HEK293 (cell line): ENCODE results near the gene C16orf86.

ENCODE experiments used
- GLIS1 ChIP-seq: fragments of 450-650 bp; formaldehyde crosslinking; IDR thresholded peaks from 2 replicates; pipeline ENCODE4 v1.5.1; 2016; ENCODE audit warnings: missing biosample characterization, missing genetic modification characterization
- GLIS2 ChIP-seq: fragments of 450-650 bp; formaldehyde crosslinking; IDR thresholded peaks from 2 replicates; pipeline ENCODE4 v1.5.1; 2016; ENCODE audit warnings: missing biosample characterization, missing genetic modification characterization
- KLF8 ChIP-seq: fragments of 450-650 bp; formaldehyde crosslinking; IDR thresholded peaks from 2 replicates; pipeline ENCODE4 v1.5.1; 2016; ENCODE audit warnings: missing biosample characterization, missing genetic modification characterization
- OVOL3 ChIP-seq: fragments of 450-650 bp; formaldehyde crosslinking; IDR thresholded peaks from 2 replicates; pipeline ENCODE4 v1.5.1; 2016; ENCODE audit warnings: missing biosample characterization, missing genetic modification characterization
- PRDM1 ChIP-seq: fragments of 450-650 bp; formaldehyde crosslinking; IDR thresholded peaks from 2 replicates; pipeline ENCODE4; 2016; ENCODE audit warnings: missing biosample characterization, missing genetic modification characterization
- SP2 ChIP-seq: fragments of 450-650 bp; formaldehyde crosslinking; IDR thresholded peaks from 2 replicates; pipeline ENCODE4 v1.5.1; 2016; ENCODE audit warnings: missing biosample characterization, missing genetic modification characterization
- WT1 ChIP-seq: fragments of 450-650 bp; formaldehyde crosslinking; IDR thresholded peaks from 2 replicates; pipeline ENCODE4 v1.5.1; 2016; ENCODE audit warnings: missing biosample characterization, missing genetic modification characterization
- ZBTB8A ChIP-seq: fragments of 450-650 bp; formaldehyde crosslinking; IDR thresholded peaks from 2 replicates; pipeline ENCODE4 v1.5.1; 2016; ENCODE audit warnings: missing biosample characterization, missing genetic modification characterization
- ZNF184 ChIP-seq: fragments of 450-650 bp; IDR thresholded peaks from 2 replicates; pipeline ENCODE4 v1.5.1; 2018; ENCODE audit warnings: missing biosample characterization, mild to moderate bottlenecking, missing genetic modification characterization
- ZNF221 ChIP-seq: fragments of 450-650 bp; formaldehyde crosslinking; IDR thresholded peaks from 2 replicates; pipeline ENCODE4 v1.5.1; 2017; ENCODE audit warnings: missing biosample characterization, missing genetic modification characterization, borderline replicate concordance
- ZNF248 ChIP-seq: fragments of 450-650 bp; formaldehyde crosslinking; IDR thresholded peaks from 2 replicates; pipeline ENCODE4 v1.5.1; 2017; ENCODE audit warnings: missing biosample characterization, missing genetic modification characterization
- ZNF549 ChIP-seq: fragments of 450-650 bp; IDR thresholded peaks from 2 replicates; pipeline ENCODE4 v1.5.1; 2018; ENCODE audit warnings: missing biosample characterization, missing genetic modification characterization, mild to moderate bottlenecking, inconsistent platforms, moderate library complexity
- ZNF561 ChIP-seq: fragments of 450-650 bp; IDR thresholded peaks from 2 replicates; pipeline ENCODE4 v1.5.1; 2018; ENCODE audit warnings: missing biosample characterization, missing genetic modification characterization, borderline replicate concordance
- ZNF585B ChIP-seq: fragments of 450-650 bp; formaldehyde crosslinking; IDR thresholded peaks from 2 replicates; pipeline ENCODE4 v1.5.1; 2016; ENCODE audit warnings: missing biosample characterization, missing genetic modification characterization
- ZNF600 ChIP-seq: fragments of 450-650 bp; formaldehyde crosslinking; IDR thresholded peaks from 2 replicates; pipeline ENCODE4 v1.5.1; 2016; ENCODE audit warnings: missing biosample characterization, missing genetic modification characterization
- ZNF654 ChIP-seq: fragments of 450-650 bp; formaldehyde crosslinking; IDR thresholded peaks from 2 replicates; pipeline ENCODE4 v1.5.1; 2016; ENCODE audit warnings: low read depth, missing biosample characterization, missing genetic modification characterization
- ZSCAN30 ChIP-seq: fragments of 450-650 bp; IDR thresholded peaks from 2 replicates; pipeline ENCODE4 v1.5.1; 2018; ENCODE audit warnings: missing biosample characterization, mild to moderate bottlenecking, missing genetic modification characterization, moderate library complexity
- ZXDB ChIP-seq: fragments of 450-650 bp; formaldehyde crosslinking; IDR thresholded peaks from 2 replicates; pipeline ENCODE4 v1.5.1; 2016; ENCODE audit warnings: missing biosample characterization, missing genetic modification characterization
- TF ChIP-seq, protein P1 (sequence below): fragments of 450-650 bp; formaldehyde crosslinking; IDR thresholded peaks from 2 replicates; pipeline ENCODE4 v1.5.1; 2016; ENCODE audit warnings: missing biosample characterization, missing genetic modification characterization
- TF ChIP-seq, protein P2 (sequence below): fragments of 450-650 bp; formaldehyde crosslinking; IDR thresholded peaks from 2 replicates; pipeline ENCODE4 v1.5.1; 2016; ENCODE audit warnings: missing biosample characterization, missing genetic modification characterization
- TF ChIP-seq, protein P3 (sequence below): fragments of 450-650 bp; formaldehyde crosslinking; IDR thresholded peaks from 2 replicates; pipeline ENCODE4 v1.5.1; 2016; ENCODE audit warnings: missing biosample characterization, missing genetic modification characterization
- TF ChIP-seq, protein P4 (sequence below): fragments of 450-650 bp; formaldehyde crosslinking; IDR thresholded peaks from 2 replicates; pipeline ENCODE4 v1.5.1; 2017; ENCODE audit warnings: missing biosample characterization, missing genetic modification characterization
- TF ChIP-seq, protein P5 (sequence below): fragments of 450-650 bp; formaldehyde crosslinking; IDR thresholded peaks from 2 replicates; pipeline ENCODE4; 2016; ENCODE audit warnings: missing biosample characterization, missing genetic modification characterization
- TF ChIP-seq, protein P6 (sequence below): fragments of 450-650 bp; formaldehyde crosslinking; IDR thresholded peaks from 2 replicates; pipeline ENCODE4 v1.5.1; 2016; ENCODE audit warnings: missing biosample characterization, missing genetic modification characterization
- TF ChIP-seq, protein P7 (sequence below): fragments of 450-650 bp; formaldehyde crosslinking; IDR thresholded peaks from 2 replicates; pipeline ENCODE4 v1.5.1; 2016; ENCODE audit warnings: missing biosample characterization, missing genetic modification characterization, borderline replicate concordance

Gene C16orf86

DNA sequence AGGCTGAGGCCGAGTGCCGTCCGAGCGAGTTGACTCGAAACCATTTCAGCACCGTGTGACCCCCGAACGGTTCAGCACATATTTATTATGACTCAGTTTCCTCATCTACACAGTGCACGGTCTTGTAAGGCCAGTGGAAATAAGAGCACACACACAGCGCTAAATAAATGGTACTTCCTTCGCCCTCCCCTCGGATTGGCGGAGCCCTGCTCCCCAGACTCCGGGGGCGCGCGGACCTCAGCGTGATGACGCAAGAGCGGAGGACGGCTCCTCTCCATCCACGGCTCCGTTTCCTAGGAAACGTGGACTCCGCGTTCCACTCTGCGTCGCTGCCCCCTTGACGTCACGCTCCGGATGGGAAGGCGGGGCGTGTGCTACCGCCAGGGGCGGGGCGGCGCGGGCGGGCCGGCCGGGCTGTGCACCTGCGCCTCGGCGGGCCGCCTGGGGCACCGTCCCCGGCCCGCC lies 6.0 kb upstream of the C16orf86 start, which contains the start of gene PARD6A (continued):
- TF ChIP-seq, protein P1, sequence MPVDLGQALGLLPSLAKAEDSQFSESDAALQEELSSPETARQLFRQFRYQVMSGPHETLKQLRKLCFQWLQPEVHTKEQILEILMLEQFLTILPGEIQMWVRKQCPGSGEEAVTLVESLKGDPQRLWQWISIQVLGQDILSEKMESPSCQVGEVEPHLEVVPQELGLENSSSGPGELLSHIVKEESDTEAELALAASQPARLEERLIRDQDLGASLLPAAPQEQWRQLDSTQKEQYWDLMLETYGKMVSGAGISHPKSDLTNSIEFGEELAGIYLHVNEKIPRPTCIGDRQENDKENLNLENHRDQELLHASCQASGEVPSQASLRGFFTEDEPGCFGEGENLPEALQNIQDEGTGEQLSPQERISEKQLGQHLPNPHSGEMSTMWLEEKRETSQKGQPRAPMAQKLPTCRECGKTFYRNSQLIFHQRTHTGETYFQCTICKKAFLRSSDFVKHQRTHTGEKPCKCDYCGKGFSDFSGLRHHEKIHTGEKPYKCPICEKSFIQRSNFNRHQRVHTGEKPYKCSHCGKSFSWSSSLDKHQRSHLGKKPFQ (tag by site-specific recombination), result no peak
- TF ChIP-seq, protein P2, sequence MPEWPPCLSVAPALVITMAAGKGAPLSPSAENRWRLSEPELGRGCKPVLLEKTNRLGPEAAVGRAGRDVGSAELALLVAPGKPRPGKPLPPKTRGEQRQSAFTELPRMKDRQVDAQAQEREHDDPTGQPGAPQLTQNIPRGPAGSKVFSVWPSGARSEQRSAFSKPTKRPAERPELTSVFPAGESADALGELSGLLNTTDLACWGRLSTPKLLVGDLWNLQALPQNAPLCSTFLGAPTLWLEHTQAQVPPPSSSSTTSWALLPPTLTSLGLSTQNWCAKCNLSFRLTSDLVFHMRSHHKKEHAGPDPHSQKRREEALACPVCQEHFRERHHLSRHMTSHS (tag by site-specific recombination), result no peak
- TF ChIP-seq, protein P3, sequence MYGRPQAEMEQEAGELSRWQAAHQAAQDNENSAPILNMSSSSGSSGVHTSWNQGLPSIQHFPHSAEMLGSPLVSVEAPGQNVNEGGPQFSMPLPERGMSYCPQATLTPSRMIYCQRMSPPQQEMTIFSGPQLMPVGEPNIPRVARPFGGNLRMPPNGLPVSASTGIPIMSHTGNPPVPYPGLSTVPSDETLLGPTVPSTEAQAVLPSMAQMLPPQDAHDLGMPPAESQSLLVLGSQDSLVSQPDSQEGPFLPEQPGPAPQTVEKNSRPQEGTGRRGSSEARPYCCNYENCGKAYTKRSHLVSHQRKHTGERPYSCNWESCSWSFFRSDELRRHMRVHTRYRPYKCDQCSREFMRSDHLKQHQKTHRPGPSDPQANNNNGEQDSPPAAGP (tag by site-specific recombination), result no peak
- TF ChIP-seq, protein P4, sequence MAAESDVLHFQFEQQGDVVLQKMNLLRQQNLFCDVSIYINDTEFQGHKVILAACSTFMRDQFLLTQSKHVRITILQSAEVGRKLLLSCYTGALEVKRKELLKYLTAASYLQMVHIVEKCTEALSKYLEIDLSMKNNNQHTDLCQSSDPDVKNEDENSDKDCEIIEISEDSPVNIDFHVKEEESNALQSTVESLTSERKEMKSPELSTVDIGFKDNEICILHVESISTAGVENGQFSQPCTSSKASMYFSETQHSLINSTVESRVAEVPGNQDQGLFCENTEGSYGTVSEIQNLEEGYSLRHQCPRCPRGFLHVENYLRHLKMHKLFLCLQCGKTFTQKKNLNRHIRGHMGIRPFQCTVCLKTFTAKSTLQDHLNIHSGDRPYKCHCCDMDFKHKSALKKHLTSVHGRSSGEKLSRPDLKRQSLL (tag by site-specific recombination), result no peak
- TF ChIP-seq ZNF561 (tag by site-specific recombination) (peak; percentile 57; the same call in 1 of the 2 replicates), ZNF184 (no peak), KLF8 (tag by site-specific recombination) (no peak), ZNF600 (0 out of 2 replicates have a peak, but pooled peaks have one; percentile 2), OVOL3 (no peak), ZNF654 (tag by site-specific recombination) (no peak), WT1 (tag by site-specific recombination) (no peak), ZNF248 (tag by site-specific recombination) (no peak), ZXDB (tag by site-specific recombination) (peak; percentile 40; the same call in 1 of the 2 replicates), ZSCAN30 (tag by site-specific recombination) (no peak; the same call in 1 of the 2 replicates), ZBTB8A (no peak), ZNF549 (tag by site-specific recombination) (no peak), SP2 (tag by site-specific recombination) (peak; percentile 77), GLIS1 (tag by site-specific recombination) (peak; percentile 20; the same call in 1 of the 2 replicates), GLIS2 (tag by site-specific recombination) (no peak), PRDM1 (tag by site-specific recombination) (no peak), ZNF585B (tag by site-specific recombination) (no peak), ZNF221 (tag by site-specific recombination) (no peak)
- TF ChIP-seq, protein P5, sequence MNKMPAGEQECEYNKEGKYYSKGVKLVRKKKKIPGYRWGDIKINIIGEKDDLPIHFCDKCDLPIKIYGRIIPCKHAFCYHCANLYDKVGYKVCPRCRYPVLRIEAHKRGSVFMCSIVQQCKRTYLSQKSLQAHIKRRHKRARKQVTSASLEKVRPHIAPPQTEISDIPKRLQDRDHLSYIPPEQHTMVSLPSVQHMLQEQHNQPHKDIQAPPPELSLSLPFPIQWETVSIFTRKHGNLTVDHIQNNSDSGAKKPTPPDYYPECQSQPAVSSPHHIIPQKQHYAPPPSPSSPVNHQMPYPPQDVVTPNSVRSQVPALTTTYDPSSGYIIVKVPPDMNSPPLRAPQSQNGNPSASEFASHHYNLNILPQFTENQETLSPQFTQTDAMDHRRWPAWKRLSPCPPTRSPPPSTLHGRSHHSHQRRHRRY (tag by site-specific recombination), result no peak
- TF ChIP-seq, protein P6, sequence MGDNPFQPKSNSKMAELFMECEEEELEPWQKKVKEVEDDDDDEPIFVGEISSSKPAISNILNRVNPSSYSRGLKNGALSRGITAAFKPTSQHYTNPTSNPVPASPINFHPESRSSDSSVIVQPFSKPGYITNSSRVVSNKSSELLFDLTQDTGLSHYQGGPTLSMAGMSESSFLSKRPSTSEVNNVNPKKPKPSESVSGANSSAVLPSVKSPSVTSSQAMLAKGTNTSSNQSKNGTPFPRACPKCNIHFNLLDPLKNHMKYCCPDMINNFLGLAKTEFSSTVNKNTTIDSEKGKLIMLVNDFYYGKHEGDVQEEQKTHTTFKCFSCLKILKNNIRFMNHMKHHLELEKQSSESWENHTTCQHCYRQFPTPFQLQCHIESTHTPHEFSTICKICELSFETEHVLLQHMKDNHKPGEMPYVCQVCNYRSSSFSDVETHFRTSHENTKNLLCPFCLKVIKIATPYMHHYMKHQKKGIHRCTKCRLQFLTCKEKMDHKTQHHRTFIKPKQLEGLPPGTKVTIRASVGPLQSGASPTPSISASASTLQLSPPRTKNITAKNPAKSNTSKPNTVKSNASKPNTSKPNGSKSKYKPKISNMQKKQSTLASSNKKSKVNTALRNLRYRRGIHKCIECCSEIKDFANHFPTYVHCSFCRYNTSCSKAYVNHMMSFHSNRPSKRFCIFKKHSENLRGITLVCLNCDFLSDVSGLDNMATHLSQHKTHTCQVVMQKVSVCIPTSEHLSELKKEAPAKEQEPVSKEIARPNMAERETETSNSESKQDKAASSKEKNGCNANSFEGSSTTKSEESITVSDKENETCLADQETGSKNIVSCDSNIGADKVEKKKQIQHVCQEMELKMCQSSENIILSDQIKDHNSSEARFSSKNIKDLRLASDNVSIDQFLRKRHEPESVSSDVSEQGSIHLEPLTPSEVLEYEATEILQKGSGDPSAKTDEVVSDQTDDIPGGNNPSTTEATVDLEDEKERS (tag by site-specific recombination), result no peak
- TF ChIP-seq, protein P7, sequence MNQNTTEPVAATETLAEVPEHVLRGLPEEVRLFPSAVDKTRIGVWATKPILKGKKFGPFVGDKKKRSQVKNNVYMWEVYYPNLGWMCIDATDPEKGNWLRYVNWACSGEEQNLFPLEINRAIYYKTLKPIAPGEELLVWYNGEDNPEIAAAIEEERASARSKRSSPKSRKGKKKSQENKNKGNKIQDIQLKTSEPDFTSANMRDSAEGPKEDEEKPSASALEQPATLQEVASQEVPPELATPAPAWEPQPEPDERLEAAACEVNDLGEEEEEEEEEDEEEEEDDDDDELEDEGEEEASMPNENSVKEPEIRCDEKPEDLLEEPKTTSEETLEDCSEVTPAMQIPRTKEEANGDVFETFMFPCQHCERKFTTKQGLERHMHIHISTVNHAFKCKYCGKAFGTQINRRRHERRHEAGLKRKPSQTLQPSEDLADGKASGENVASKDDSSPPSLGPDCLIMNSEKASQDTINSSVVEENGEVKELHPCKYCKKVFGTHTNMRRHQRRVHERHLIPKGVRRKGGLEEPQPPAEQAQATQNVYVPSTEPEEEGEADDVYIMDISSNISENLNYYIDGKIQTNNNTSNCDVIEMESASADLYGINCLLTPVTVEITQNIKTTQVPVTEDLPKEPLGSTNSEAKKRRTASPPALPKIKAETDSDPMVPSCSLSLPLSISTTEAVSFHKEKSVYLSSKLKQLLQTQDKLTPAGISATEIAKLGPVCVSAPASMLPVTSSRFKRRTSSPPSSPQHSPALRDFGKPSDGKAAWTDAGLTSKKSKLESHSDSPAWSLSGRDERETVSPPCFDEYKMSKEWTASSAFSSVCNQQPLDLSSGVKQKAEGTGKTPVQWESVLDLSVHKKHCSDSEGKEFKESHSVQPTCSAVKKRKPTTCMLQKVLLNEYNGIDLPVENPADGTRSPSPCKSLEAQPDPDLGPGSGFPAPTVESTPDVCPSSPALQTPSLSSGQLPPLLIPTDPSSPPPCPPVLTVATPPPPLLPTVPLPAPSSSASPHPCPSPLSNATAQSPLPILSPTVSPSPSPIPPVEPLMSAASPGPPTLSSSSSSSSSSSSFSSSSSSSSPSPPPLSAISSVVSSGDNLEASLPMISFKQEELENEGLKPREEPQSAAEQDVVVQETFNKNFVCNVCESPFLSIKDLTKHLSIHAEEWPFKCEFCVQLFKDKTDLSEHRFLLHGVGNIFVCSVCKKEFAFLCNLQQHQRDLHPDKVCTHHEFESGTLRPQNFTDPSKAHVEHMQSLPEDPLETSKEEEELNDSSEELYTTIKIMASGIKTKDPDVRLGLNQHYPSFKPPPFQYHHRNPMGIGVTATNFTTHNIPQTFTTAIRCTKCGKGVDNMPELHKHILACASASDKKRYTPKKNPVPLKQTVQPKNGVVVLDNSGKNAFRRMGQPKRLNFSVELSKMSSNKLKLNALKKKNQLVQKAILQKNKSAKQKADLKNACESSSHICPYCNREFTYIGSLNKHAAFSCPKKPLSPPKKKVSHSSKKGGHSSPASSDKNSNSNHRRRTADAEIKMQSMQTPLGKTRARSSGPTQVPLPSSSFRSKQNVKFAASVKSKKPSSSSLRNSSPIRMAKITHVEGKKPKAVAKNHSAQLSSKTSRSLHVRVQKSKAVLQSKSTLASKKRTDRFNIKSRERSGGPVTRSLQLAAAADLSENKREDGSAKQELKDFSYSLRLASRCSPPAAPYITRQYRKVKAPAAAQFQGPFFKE, result no peak; the same call in 1 of the 2 replicates
